AG04449 (cell line): ENCODE measurements around the gene BOLA1.

Experiments
- CTCF ChIA-PET: fragments of 350-600 bp; formaldehyde crosslinking; extraction: SDS; loops from one replicate; lab custom pipeline; 2021; ENCODE audit warnings: antibody characterized with exemption; lab: Yijun Ruan, JAX
- POLR2A ChIA-PET: fragments of 400-600, 350-600 bp; formaldehyde crosslinking; extraction: SDS; loops from one replicate; lab custom pipeline; 2020; ENCODE audit warnings: antibody characterized with exemption, inconsistent platforms; lab: Yijun Ruan, JAX
- DNase-seq: peaks from one replicate; pipeline ENCODE4 v3.0.0-alpha.2; 2010; ENCODE audit warnings: low read depth, low spot score
- H3K4me3 ChIP-seq: 2 replicates; pipeline ENCODE4 v1.5.1; 2011; ENCODE audit warnings: low read depth, mild to moderate bottlenecking, control low read depth, low read length
- TF ChIP-seq, protein P1 (sequence below): IDR thresholded peaks from one replicate; pipeline ENCODE4 v1.5.1; 2011; ENCODE audit warnings: mild to moderate bottlenecking, moderate library complexity, low read length, control low read depth, inconsistent platforms; ENCODE audit not compliant: insufficient read depth; ENCODE audit errors: missing control alignments

Gene BOLA1

GRCh38 chr1:149931212-149931790, 31.9 kb downstream of the BOLA1 start:
- CTCF ChIA-PET: interaction anchor here (1.1 kb wide), 1 partner anchor 237 kb away, joined by 4 read pairs; no protein-coding TSS in a partner anchor
- no peak for DNase-seq
- H3K4me3 ChIP-seq: no peak overlapping the region
- TF ChIP-seq, protein P1, sequence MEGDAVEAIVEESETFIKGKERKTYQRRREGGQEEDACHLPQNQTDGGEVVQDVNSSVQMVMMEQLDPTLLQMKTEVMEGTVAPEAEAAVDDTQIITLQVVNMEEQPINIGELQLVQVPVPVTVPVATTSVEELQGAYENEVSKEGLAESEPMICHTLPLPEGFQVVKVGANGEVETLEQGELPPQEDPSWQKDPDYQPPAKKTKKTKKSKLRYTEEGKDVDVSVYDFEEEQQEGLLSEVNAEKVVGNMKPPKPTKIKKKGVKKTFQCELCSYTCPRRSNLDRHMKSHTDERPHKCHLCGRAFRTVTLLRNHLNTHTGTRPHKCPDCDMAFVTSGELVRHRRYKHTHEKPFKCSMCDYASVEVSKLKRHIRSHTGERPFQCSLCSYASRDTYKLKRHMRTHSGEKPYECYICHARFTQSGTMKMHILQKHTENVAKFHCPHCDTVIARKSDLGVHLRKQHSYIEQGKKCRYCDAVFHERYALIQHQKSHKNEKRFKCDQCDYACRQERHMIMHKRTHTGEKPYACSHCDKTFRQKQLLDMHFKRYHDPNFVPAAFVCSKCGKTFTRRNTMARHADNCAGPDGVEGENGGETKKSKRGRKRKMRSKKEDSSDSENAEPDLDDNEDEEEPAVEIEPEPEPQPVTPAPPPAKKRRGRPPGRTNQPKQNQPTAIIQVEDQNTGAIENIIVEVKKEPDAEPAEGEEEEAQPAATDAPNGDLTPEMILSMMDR: no peak
- POLR2A ChIA-PET: no interaction called here

GRCh38 chr1:149932474-149932873, 33.1 kb downstream of the BOLA1 start:
- no peak for DNase-seq
- POLR2A ChIA-PET: no interaction called here
- CTCF ChIA-PET: no interaction called here
- TF ChIP-seq, protein P1: no peak
- H3K4me3 ChIP-seq: no peak overlapping the region

GRCh38 chr1:149933208-149933607, 33.8 kb downstream of the BOLA1 start:
- TF ChIP-seq, protein P1: no peak
- POLR2A ChIA-PET: interaction anchor here (1.1 kb wide), 1 partner anchor 45 kb away, joined by 3 read pairs; a partner anchor contains a TSS
- DNase-seq: no peak
- H3K4me3 ChIP-seq: no peak overlapping the region
- CTCF ChIA-PET: interaction anchor here (1.2 kb wide), 1 partner anchor 236 kb away, joined by 3 read pairs; no protein-coding TSS in a partner anchor

DNA sequence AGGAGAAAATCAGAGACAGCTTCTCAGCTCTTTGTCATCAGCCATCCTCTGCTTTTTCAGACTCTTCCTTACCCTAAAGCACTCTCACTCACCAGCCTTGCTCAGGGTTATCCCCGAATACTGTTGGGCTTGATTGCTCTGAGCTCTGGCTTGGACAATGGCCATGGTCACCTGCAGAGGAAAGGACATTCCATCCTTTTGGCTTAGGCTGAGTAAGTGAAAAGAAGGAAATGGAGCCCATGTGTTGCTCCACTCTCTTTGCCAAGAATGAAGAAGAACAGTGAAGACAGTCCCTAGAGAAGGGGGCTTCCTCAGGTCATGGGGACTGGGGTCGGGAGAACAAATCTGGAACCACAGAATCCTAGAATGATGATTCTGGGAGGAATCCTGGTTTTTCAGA, 35.0 kb downstream of the BOLA1 start:
- POLR2A ChIA-PET: interaction anchor here (1.1 kb wide), 1 partner anchor 47 kb away, joined by 3 read pairs; a partner anchor contains a TSS

DNA sequence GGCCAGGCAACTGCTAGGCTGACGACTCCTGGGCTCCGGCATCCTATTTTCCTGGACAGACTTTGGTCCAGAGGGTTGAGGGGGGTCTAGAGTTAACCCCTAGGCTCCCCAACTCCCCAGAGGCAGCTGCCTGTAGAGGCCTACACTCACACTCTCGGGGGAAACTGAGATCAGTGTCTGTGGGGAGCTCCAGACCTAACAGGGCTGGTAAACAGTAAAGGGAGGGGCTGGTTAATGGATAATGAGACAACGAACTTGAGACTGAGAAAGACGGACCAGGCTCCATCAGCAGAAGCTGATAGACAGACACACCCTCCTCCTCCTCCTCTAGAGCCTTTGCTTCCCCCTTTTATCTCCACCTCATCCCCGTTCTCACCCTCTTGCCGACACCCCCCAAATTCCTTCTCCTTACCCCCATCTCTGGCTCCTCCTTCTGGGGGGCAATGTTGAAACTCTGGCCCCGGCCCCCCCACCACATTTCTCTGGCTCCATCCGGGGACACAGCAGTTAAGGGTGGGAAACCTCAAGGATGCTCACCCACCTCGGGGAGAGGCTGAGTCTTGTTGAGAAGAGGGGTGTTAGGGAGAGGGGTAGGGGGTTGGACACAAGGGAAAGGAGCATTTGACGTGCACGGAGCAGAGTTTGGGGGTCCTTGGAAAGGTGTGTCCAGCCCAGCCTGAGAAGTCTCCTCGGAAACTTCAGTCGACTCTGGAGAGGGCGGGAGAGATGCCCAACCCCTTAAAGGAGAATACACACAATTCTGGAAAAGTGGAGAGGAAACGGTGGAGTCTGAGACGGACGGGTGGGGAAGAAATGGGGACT, 37.0 kb downstream of the BOLA1 start, which contains the start of gene MTMR11:
TSS of gene MTMR11 (minus strand) at position 710 of the 822 bp plus-strand sequence. CDS start at position 478, 232 bp downstream.
- ChIA-PET POLR2A (interaction anchor here (1.3 kb wide), 1 partner anchor 49 kb away, joined by 4 read pairs; a partner anchor contains a TSS), CTCF (interaction anchor here (1.2 to 1.7 kb wide), 3 partner anchors 26 to 48 kb away, joined by 3 to 5 read pairs (median 3); no protein-coding TSS in a partner anchor)
- DNase-seq: no peak
- H3K4me3 ChIP-seq: peak within 1 kb of the TSS; percentile 85
- TF ChIP-seq, protein P1: no peak

More for the DNA sequence above, 35.0 kb downstream of the BOLA1 start:
- CTCF ChIA-PET: interaction anchor here (1.0 to 1.2 kb wide), 2 partner anchors 28 to 235 kb away, joined by 3 read pairs; no protein-coding TSS in a partner anchor
- TF ChIP-seq, protein P1: no peak
- DNase-seq: no peak
- H3K4me3 ChIP-seq: no peak overlapping the region
